Suprapubic skin (tissue), 4 donors: ENCODE results near the gene ALDH3B1. TPM values are rescaled to one million over a fixed set of nuclear protein-coding genes. Genes with fewer than 3 reads are reported as not detected.

Experiments used
- DNase-seq, 2 donors: peaks; one replicate each; pipeline ENCODE4 v3.0.0-alpha.2; 2019; ENCODE audit warnings: low spot score in 2 of 2
- H3K27ac ChIP-seq: fragments of 200-600 bp; sonication (generic); one replicate; pipeline ENCODE4 v1.5.1; 2019
- H3K27me3 ChIP-seq: fragments of 200-600 bp; sonication (generic); one replicate; pipeline ENCODE4 v1.5.1; 2019
- H3K36me3 ChIP-seq: fragments of 200-600 bp; sonication (generic); one replicate; pipeline ENCODE4 v1.5.1; 2019
- H3K4me1 ChIP-seq: fragments of 200-600 bp; sonication (generic); one replicate; pipeline ENCODE4 v1.5.1; 2019
- H3K4me3 ChIP-seq: fragments of 200-600 bp; sonication (generic); one replicate; pipeline ENCODE4 v1.5.1; 2019; ENCODE audit warnings: mild to moderate bottlenecking
- H3K9me3 ChIP-seq: fragments of 200-600 bp; sonication (generic); one replicate; pipeline ENCODE4 v1.5.1; 2019
- EP300 ChIP-seq: sonication (generic); formaldehyde crosslinking; IDR thresholded peaks from one replicate; pipeline ENCODE4 v1.6.1; 2017; ENCODE audit warnings: antibody characterized with exemption
- POLR2A ChIP-seq, 2 donors: fragments of 450-650 bp; IDR thresholded peaks; one replicate each; pipeline ENCODE4 v1.6.1; 2017; ENCODE audit warnings: antibody characterized with exemption in 2 of 2, mild to moderate bottlenecking in 2 of 2, moderate library complexity in 2 of 2
- POLR2AphosphoS5 ChIP-seq, 3 donors: sonication (generic); formaldehyde crosslinking; IDR thresholded peaks; one replicate each; pipeline ENCODE4 v1.6.1; 2017; ENCODE audit warnings: antibody characterized with exemption in 3 of 3
- whole genome bisulfite sequencing: methylation state at CpG from one replicate; pipeline ENCODE4 v1.1.5; 2018; 5-methylcytosine and 5-hydroxymethylcytosine counted together
- total RNA-seq, 4 donors: library from RNA; depleted of rRNA; stranded (reverse); fragments of >200 nt; gene quantifications; one replicate each; pipeline ENCODE4 v1.1.0, GENCODE V29; 2016
- TF ChIP-seq, protein P1 (sequence below), 2 donors: fragments of 200-600 bp in 1 of 2; fragments of 450-650 bp in 1 of 2; sonication (generic) in 1 of 2; IDR thresholded peaks; one replicate each; pipeline ENCODE4 v1.5.1; 2016 to 2019; ENCODE audit warnings: antibody characterized with exemption in 2 of 2, mild to moderate bottlenecking in 1 of 2, moderate library complexity in 1 of 2

Gene ALDH3B1
- total RNA-seq, 4 donors from 2014 or later: 3.2 to 6.4 (median 5.9) TPM

DNA sequence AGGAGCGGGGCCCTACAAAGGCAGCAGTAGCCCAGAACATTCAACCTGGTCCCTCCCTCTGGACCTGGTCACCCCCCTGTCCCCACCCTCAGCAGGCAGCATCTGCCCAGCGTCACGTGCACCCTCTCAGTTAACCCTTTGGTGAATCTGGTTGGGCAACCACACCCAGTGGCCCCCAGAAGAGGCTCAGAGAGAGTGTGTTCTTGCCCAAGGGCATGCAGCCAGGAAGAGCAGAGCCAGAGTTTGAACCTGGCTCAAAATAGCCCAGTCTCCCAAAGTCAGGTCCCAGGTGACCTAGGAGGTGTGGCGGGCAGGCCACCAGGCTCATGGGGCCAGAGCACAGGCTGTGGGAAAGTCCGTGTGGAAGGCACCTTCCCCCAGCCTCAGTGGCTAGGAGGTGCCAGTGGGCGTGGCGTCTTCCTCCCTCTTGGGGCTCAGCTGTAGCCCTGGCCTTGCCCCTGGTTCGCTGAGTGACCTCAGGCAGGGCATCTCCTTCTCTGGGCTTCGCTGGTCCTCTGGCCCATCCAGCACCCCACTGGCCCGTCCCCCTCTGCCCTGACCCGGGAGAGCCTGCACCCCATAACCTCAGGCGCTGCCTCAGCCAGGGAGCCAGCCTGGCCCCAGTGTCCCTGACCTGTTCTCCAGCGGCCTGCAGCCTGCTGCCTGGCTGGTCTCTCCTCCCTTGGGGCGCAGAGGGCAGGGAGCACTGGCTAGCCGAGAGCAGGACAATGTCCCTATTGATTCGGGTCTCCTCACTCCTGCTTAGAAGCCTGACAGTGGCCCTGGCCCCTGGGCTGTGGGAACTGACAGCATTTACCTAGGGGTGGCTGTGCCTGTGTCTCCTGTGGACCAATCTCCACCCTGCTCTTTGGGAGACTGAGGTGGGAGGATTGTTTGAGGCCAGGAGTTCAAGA is 7.0 kb downstream of the ALDH3B1 start:
- TF ChIP-seq, protein P1, sequence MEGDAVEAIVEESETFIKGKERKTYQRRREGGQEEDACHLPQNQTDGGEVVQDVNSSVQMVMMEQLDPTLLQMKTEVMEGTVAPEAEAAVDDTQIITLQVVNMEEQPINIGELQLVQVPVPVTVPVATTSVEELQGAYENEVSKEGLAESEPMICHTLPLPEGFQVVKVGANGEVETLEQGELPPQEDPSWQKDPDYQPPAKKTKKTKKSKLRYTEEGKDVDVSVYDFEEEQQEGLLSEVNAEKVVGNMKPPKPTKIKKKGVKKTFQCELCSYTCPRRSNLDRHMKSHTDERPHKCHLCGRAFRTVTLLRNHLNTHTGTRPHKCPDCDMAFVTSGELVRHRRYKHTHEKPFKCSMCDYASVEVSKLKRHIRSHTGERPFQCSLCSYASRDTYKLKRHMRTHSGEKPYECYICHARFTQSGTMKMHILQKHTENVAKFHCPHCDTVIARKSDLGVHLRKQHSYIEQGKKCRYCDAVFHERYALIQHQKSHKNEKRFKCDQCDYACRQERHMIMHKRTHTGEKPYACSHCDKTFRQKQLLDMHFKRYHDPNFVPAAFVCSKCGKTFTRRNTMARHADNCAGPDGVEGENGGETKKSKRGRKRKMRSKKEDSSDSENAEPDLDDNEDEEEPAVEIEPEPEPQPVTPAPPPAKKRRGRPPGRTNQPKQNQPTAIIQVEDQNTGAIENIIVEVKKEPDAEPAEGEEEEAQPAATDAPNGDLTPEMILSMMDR (IDR thresholded peaks at IDR 0.05): no peak
- TF ChIP-seq POLR2A (IDR thresholded peaks at IDR 0.05): no peak
- TF ChIP-seq EP300: no peak
- no peak for TF ChIP-seq POLR2AphosphoS5 (IDR thresholded peaks at IDR 0.05)
- 64% methylated on average over 8 of the region's 16 CpGs for WGBS
- Histone ChIP-seq H3K36me3 (no peaks in the 10 kb centered on the region), H3K9me3 (no peaks in the 10 kb centered on the region), H3K27ac (no peak overlapping the region), H3K4me1 (peaks cover 45% of the 10 kb centered on the region), H3K4me3 (no peak overlapping the region), H3K27me3 (no peaks in the 10 kb centered on the region)
- DNase-seq: no peak

DNA sequence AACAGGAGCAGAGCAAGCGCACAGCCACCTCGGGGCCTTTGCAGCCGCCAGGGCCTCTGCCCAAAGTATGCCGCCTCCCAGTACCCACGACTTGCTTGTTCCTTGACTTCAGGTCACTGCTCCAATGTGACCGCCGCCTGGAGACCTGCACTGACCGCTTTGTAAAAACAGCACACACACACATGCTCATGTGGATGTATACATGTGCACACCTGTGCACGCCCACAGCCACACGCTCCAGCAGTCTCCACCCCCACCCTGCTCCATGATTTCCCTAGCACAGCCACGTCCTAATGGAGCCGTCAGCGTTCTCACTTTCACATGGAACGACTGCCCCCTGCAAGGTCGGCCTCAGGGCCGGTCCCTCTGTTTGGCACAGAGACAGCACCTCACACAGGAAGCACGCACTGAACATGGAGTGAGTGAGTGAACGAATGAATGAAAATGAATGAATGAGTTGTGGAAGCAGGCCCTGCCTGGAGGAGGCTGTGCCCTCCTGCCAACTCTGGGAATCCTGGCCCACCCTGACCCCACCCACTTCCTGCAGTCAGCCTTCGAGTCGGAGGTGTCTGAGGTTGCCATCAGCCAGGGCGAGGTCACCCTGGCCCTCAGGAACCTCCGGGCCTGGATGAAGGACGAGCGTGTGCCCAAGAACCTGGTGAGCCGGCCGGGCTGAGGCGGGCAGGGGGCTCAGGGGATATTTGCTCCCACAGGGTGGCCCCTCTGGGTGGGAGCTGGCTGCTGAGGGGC is 8.0 kb downstream of the ALDH3B1 start:
- no peak overlapping the region for H3K4me3 ChIP-seq
- no peaks in the 10 kb centered on the region for H3K9me3 ChIP-seq
- H3K36me3 ChIP-seq: no peaks in the 10 kb centered on the region
- H3K27ac ChIP-seq: no peak overlapping the region
- DNase-seq: no peak
- H3K27me3 ChIP-seq: no peaks in the 10 kb centered on the region
- TF ChIP-seq EP300: no peak
- TF ChIP-seq, protein P1 (IDR thresholded peaks at IDR 0.05): no peak
- no peak for TF ChIP-seq POLR2A (IDR thresholded peaks at IDR 0.05)
- TF ChIP-seq POLR2AphosphoS5 (IDR thresholded peaks at IDR 0.05): no peak
- peaks cover 38% of the 10 kb centered on the region for H3K4me1 ChIP-seq
- 74% methylated on average over 18 of the region's 27 CpGs for WGBS

DNA sequence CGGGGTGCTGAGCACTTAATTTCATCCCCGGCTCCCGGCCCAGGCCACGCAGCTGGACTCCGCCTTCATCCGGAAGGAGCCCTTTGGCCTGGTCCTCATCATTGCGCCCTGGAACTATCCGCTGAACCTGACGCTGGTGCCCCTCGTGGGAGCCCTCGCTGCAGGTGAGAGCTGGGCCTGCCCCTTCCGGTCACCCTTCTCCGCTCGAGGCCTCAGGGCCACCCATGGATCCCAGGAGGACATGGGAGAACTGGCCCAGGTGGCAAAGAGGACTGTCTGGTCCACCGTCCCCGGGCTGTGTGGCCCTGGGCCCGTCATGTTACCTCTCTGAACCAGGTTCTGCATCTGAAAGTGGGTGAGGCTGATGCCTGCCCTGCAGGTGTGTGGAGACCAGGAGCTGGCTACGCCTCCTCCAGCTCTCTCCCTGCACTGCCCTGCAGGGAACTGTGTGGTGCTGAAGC is 8.6 kb downstream of the ALDH3B1 start:
- H3K4me1 ChIP-seq: peaks cover 32% of the 10 kb centered on the region
- 90% methylated on average over 2 of the region's 18 CpGs for WGBS
- no peak overlapping the region for H3K4me3 ChIP-seq
- no peak for DNase-seq
- TF ChIP-seq POLR2A (IDR thresholded peaks at IDR 0.05): no peak
- H3K36me3 ChIP-seq: peaks cover 4% of the 10 kb centered on the region
- no peak overlapping the region for H3K27ac ChIP-seq
- no peaks in the 10 kb centered on the region for H3K9me3 ChIP-seq
- no peaks in the 10 kb centered on the region for H3K27me3 ChIP-seq

DNA sequence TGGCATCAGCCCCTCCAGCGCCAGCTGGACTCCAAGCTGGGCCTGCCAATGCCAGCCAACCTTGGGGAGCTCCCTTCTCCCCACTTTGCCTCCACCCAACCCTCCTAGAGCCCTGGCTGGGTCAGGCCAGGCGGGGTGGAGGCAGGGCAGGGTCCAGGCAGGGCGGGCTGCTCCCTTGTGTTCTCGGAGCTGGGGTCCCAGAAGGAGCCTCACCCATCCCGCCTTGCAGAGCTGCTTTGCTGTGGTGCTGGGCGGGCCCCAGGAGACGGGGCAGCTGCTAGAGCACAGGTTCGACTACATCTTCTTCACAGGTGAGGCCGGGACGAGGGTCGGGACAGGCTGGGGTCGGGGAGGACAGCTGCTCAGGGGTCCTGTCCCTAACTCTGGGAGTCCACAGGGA is 9.4 kb downstream of the ALDH3B1 start:
- TF ChIP-seq, protein P1 (IDR thresholded peaks at IDR 0.05): no peak
- no peak for TF ChIP-seq POLR2AphosphoS5 (IDR thresholded peaks at IDR 0.05)
- TF ChIP-seq POLR2A (IDR thresholded peaks at IDR 0.05): no peak
- no peak for TF ChIP-seq EP300
- no peak for DNase-seq
- H3K4me3 ChIP-seq: no peak overlapping the region
- H3K9me3 ChIP-seq: no peaks in the 10 kb centered on the region
- H3K27me3 ChIP-seq: no peaks in the 10 kb centered on the region
- 92% methylated on average over 7 of the region's 12 CpGs for WGBS
- H3K4me1 ChIP-seq: peaks cover 25% of the 10 kb centered on the region
- H3K36me3 ChIP-seq: peaks cover 4% of the 10 kb centered on the region
- no peak overlapping the region for H3K27ac ChIP-seq

DNA sequence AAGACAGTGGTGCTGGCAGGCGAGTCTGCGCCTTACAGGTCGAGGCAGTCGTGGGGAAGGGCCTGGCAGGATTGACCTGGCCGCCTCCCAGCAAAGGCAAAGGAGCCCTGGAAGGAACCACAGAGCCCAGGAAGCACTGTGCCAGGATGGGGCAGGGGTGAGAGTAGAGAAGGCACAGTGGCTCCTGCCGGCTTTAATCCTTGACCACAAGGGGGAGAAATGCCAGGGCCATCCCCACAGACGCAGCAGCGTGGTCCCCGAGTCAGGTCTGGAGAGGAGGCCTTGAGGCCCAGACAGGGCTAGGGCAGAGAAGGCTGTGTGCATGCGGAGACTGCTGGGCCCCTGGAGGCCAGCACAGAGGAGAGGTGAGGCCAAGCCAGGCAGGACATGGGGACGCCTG is 10.4 kb downstream of the ALDH3B1 start:
- Histone ChIP-seq H3K27ac (no peak overlapping the region), H3K4me1 (peaks cover 18% of the 10 kb centered on the region), H3K9me3 (no peaks in the 10 kb centered on the region), H3K4me3 (no peak overlapping the region), H3K27me3 (no peaks in the 10 kb centered on the region), H3K36me3 (peaks cover 13% of the 10 kb centered on the region)
- WGBS: 43% methylated on average over 11 of the region's 11 CpGs
- DNase-seq: no peak
- no peak for TF ChIP-seq POLR2AphosphoS5 (IDR thresholded peaks at IDR 0.05)
- TF ChIP-seq, protein P1 (IDR thresholded peaks at IDR 0.05): no peak
- TF ChIP-seq EP300: no peak
- TF ChIP-seq POLR2A (IDR thresholded peaks at IDR 0.05): no peak
